ENCODE measurements around the gene LRRTM3.

LRRTM3 gene

DNA sequence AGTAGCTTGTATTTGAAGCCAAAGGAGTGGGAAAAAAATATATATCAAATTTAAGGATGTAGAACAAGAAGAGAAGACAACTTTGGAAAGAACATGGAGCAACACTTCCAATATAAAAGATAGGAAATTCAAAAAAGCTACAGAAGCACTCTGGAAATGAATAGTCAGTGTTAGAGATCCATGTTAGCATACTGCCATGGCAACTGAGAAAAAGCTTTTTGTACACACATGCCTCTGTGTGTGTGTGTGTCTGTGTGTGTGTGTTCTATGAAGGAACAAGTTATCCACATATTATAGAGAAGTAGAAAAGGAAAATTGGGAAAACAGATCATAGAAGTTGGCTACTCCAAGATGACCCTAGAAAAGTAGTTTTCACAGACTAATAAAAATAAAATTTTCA, 96.3 kb downstream of the LRRTM3 start:
- DNase-seq (ENCODE audit: low spot score): no peak

DNA sequence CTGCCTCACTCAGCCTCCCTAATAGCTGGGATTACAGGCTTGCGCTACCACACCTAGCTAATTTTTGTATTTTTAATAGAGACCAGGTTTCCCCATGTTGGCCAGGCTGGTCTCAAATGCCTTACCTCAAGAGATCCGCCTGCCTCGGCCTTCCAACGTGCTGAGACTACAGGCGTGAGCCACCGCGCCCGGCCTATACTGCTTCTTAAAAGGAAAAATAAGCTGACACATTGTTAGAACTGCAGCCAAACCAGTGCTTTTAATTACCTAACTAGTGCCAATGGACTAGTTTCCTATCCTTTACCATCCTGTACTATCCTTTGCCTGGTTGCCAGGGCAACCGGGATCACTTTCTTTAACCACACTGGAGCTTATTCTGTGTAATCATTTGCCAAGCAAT, 108.0 kb downstream of the LRRTM3 start:
- DNase-seq (ENCODE audit: low spot score): no peak

DNA sequence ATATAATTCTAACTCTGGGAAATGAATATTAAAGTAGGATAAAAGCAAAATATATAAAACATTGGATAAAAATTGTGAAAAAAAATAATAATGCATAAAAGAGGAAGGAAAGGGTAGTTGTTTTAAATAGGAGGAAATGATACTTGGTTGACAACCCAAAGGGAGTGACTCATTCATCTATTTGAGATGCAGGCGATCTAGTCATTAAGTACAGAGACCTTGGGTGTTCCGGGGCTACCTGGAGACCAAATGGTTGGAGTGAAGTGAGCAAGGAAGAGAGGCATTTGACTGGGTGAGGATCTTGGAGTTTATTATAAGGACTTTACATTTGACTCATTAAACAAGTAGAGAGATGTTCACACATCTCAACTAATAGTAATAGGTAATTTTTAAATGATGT, 111.0 kb downstream of the LRRTM3 start:
- no peak for DNase-seq (ENCODE audit: low spot score)

DNA sequence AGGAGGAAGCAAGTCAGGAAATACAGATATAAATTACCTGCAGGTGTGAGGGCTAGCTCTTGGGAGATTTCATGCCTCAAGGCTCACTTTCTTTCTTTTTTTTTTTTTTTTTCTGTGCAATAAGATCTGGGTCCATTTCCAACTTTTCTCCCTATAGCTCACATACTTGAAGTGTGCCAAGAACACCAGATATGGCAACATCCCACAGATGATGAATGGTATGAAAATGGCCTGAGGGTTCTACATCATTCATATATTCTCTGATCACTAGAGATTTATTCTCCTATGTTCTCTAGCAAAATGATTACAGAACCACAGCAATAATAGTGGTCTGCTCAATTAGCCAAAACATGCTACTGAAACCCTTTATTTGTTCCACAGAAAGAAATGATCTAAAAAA, 117.2 kb downstream of the LRRTM3 start:
- DNase-seq (ENCODE audit: low spot score): no peak

DNA sequence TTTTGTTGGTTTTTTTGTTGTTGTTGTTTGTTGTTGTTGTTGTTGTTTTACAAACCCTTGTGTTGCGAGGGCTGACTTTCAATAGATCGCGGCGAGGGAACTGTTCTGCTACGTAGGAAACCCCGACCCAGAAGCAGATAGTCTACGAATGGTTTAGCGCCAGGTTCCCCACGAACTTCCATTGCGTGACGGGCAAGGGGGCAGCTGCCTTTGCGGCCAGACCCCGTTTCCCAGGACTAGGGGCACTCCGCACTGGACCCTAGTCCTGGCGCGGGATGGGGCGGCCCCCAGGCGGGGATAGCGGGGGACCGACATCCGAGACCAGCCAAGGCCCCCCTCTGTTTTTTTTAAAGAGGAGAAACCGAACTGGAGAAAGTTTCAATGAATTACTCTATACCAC, 119.6 kb downstream of the LRRTM3 start:
- DNase-seq (ENCODE audit: low spot score): no peak

DNA sequence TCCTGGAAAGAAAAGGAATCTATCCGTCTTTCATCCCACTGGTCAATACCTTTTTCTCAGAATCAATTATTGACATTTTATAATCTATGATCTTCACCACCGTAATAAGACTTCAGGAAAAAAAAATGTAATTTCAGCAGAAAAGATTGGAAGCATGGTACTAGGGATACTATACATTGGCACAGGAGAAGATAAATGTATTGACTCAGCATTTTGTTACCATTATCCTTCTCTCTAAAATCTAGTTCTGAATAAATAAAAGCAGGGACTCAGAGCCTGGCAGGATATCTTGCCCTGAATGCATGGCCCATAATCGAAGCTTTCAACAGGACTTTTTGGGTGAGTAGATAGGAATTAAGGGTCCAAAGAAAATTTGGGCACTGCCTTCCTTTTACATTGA, 120.7 kb downstream of the LRRTM3 start:
- no peak for DNase-seq (ENCODE audit: low spot score)

DNA sequence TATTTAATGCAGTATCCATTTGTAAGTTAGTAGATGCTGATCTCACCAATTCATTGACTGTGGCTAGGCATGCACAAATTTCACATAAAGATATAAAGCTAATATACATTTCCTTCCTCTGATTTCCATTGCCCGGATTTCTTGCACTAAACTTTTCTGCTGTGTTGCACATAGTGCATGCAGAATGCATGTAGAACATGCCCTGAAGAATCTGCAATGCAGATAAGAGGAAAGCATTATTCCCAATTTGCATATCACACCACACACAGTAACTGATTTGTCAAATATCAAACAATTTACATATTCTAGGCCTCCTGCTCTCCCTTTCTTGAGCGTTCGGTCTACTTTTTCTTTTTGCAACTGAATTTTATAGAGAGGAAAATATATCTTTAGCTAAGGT, 124.2 kb downstream of the LRRTM3 start:
- DNase-seq (ENCODE audit: low spot score): no peak

DNA sequence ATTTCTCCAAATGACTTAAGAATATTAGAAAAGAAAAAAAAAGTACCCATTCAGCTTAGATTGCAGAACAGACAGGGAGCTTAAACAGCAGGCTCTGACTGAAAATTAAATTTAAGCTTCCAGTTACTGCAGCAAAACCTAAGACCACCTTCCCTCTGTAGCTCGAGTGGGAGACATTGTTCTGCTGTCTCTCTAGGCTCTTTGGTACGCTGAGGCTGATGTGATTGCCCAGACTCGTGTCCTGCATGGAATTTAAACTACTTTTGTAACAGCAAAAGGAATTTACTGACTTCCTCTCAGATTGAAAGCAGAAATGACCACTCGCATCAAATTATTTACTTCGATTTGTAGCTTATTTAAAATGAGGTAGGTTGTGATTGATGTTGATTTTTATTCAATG, 124.6 kb downstream of the LRRTM3 start:
- DNase-seq (ENCODE audit: low spot score): no peak

DNA sequence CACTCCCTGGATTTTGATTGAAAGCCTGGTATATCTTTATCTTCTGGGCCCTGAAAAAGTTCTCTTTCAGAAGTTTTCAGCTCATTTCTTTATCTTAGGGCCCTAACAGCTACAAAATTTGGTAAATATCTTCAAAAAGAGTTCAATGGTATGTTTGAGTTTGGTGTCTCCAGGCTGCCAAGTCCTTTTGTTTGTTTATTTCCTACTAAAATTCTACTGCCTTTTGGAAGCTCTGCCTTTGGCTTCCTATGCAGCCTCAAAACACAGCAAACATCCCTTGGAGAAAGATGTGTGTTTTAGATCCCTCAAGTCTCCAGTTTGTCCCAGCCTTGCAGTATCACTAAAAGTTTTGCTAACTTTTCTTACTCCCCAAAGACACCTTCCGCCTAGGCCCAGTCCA, 146.8 kb downstream of the LRRTM3 start:
- no peak for DNase-seq (ENCODE audit: low spot score)

DNA sequence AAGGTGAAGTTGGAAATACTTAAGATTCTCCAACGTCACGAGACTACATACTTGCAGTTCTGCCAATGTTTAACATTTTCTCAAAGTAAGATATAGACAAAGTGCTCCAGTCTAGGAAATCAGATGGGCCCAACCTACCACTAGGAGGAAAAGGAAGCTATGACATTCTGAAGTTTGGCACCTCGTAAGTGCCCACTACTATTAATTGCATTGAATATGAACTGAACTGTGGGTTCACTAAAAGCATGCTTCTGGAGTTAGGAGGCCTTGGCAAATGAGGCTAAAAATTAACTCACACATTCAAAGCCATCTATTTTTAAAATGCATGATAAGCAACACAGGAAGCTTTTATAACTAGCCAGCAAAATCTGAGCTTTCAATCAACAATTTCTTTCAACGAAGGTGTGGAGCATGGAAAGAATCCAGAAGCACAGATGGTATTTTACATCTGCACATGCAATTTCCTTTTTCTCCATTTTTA, 149.7 kb downstream of the LRRTM3 start:
- DNase-seq (ENCODE audit: low spot score): no peak

DNA sequence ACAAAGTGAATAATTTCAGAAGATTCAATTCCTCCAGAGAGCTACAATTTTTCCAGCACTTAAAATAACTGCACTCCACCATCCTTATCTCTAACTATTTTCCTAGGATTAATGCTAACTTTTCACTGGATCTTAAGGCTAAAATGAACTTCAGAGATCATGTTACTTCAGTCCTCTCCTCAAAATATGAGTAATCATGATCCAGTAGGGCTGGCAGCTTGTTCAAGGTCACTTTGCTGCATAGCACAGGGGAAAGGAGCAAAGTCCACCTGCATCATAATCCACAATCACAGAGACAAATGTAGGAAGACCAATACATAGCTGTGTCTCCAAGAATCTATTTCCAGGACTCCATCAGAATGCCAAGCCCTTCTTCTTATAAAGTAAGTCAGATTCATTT, 150.3 kb downstream of the LRRTM3 start:
- no peak for DNase-seq (ENCODE audit: low spot score)

DNA sequence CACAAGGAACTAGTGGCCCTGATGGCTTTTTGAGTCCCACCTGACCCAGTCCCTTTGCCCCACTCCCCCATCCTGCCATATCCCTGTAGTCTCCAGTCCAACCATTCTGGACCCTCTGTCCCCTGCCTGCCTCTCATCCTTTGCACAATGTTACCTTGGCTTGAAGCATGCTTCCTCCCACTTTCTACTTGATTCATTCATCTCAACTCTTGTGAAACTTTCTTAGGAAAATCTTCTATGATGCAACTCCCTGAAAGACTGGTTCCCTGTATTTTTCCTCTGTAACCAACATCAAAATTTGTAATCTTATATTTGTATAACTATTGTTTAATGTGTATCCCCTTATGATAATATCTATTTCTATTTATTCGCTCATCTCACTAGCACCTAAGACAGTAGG, 151.5 kb downstream of the LRRTM3 start:
- DNase-seq (ENCODE audit: low spot score): no peak

DNA sequence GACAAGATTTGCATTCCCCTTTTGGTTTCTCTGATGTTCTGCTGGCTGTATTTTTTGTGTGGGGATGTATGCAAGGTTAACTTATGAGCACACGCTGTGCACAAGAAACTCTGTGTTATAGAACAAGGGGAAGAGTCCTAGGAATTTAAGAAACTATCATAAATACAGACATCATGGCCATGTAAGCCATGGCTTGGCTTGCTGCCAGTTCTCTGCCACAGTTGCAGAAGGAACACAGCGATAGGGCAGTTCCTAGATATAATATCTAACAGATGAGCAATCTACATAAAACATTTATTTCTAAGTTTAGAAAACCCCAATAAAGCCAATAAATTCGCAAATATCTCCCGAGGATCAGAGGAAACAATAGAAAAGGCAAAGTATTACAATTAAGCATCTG, 153.3 kb downstream of the LRRTM3 start:
- no peak for DNase-seq (ENCODE audit: low spot score)

DNA sequence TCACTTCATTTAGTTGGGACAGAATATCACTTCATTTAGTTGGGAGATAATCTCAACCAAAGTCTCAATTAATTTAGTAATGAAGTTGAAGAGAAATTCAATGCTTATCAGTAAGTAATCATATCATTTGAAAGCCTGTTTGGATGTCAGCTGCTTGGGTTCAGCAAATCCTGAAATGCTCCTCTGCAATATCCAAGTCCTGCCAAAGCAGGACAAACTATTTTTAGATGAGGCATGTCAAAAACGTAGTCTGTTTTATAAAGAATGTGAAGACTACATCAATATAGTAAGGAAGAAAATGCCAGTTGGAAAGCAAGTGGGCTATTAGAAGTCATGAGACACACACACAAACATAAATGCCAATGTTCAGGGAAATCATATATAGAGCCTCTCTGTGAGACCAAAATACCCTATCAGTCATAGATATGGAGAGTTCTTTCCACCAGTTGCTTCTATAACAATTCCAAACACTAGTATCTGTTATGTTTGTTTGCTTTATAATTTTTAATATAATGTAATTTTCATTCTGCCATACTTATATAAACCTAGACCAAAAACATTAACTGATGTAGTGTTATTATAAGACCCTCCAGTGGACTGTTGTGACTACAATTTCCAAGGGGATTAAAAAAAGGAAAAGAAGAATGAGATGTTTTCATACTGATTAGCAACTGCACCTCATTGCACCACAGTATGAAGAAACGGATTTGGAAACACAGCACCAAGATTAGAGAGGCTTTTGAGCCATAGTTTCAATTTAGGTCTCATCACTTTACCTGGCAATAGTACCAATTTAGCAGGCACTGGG, 160.7 kb downstream of the LRRTM3 start:
- DNase-seq (ENCODE audit: low spot score): no peak

DNA sequence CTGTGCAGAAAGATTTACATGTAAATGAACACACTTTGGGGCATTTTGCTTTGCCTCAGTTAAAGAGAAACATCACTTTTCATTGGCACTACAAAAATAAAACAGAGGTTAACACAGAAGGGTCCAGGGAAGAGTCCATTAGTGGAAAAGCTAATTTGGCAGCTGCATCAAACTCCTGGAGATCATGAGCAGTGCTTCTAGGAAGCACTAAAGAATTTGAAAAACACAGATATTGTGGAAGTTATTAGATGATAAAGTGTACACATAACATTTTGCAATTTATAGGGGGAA, 161.2 kb downstream of the LRRTM3 start:
- no peak for DNase-seq (ENCODE audit: low spot score)

DNA sequence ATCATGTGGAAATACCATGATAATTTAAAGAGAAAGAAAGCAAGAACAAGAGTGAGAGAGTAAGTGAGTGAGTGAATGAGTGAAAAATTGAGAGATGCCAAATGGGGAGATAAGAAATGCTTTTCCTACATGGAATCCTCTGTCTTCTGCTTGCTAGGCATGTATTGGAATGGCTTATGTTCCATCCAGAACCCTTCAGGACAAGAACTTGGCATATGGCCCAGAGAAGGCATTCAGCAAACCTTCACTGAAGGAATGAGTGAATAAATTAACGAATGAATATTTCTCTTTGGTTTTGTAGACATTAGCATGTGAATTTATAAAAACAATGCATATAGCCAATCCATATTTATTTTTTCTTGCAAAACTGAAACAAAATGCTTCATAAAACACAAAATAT, 162.2 kb downstream of the LRRTM3 start:
- no peak for DNase-seq (ENCODE audit: low spot score)

DNA sequence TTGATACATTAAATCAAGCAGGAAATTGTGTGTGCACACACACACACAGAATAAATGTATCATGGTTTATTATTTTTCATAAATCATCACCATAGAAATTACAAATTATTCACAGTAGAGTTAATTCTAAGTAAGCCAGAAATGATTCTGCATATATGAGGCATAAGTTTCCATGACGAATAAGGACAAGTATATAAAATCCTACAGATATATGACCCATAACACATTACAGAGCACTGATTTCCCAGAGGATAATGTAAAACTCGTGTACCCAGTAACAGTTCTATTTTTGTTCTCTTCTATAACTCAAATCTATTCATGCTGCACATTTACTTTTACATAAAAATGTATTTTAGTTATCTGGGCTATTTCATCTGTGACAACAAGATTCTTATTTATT, 169.7 kb downstream of the LRRTM3 start:
- DNase-seq (ENCODE audit: low spot score): no peak

DNA sequence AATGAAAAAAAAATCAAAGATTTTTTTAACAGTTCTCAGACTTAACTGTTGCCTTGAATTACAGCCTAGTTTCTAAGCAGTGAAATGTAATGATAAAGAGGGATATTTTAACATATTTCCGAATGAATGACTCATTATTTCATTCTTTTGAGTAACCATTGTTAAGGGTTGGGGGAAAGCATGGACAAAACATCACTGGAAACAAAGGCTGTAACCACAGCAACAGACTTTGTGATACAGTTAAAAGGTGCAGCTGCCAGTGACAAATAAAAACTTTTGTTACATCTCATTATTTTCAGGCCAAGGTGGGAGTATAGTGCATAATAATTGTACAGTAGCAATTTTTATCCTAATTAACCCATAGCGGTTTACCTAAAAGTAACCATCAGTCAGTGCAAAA, 172.6 kb downstream of the LRRTM3 start:
- no peak for DNase-seq (ENCODE audit: low spot score)

DNA sequence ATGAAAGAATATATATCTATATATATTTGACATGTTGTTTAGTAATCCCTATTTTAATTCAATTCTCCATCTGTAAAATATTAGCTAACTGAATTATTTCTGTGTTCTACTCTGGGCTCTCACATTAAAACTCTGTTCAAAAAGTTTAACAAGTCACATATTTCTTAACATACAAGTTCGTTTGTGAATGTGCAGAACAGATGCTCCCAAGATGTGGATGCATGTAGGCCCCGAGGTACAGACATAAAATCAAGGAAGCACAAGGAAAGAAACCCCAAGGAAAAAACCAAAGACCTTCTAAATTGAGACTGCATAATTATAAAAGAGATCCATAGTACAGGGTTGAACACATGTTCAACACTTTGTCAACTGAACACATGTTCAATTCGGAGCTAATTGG, 175.1 kb downstream of the LRRTM3 start:
- no peak for DNase-seq (ENCODE audit: low spot score)

DNA sequence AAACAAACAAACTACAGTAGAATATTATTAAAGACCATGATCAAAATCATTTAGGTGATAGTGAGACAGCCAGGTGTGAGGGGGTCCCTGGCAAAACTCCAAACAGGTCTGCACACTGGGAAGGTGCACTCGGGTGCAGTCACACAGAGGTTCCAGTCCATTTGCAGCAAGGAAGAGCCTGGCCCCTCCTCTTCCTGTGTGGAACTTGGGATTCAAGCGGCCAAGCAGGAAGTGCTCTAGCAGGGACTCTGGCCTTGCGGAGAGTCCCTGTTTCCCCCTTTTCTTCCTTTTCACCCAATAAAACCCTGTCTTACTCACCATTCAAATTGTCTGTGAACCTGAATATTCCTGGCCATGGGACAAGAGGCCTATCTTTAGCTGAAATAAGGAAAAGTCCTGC, 181.8 kb downstream of the LRRTM3 start:
- DNase-seq (ENCODE audit: low spot score): no peak

DNA sequence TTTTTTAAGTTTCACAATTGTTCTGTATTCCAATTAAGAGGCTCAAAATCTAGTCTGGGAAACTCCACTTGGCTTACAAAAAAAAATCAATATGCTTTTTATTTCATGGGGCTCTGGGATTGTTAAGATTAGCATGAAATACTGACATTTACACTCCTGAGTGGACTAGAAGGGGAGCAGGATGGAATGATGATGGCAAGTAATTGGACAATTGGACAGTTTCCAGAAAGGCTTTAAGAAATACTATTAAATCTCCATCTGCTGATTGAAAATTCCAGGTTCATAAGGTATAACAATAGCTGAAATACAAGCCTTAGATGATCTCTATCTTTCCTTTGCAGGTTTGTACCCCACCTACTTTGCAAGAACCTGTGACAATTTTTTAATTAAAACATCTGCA, 184.4 kb downstream of the LRRTM3 start:
- DNase-seq (ENCODE audit: low spot score): no peak

DNA sequence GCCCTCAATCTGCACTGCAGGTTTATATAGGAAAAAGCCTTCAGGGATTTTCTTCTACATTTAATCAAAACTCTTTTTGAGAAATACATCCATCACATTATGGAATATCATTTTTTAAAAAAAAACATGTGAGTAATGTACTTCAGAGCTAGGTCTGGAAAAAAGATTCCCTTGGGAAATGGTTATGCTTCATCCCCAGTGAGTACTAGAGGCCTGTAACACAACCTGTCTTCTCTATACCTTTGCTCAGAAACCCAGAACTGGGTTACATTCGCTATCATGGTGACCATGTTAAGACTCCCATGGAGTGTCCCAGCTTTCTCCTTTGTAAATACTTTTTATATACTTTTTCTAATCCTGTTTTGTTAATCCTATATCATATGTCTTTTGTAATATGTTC, 186.9 kb downstream of the LRRTM3 start:
- DNase-seq (ENCODE audit: low spot score): no peak

DNA sequence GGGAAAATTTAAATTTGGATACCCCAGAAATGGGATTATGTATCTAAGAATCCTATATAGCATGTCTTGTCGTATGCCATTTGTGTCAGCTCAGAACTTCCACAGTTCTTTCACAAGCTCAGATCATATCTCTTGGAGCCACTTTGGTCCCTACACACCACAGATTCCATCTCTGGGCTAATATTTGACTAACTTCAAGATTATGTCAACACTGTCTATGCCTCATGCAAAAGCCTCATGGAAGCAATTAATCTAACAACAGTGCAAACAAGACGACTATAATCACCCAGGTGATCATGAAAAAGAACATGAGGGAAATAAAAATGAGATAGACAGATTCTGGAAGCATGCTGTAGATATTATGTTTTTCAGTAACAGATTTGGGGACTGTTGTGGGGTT, 189.1 kb downstream of the LRRTM3 start:
- DNase-seq (ENCODE audit: low spot score): no peak

DNA sequence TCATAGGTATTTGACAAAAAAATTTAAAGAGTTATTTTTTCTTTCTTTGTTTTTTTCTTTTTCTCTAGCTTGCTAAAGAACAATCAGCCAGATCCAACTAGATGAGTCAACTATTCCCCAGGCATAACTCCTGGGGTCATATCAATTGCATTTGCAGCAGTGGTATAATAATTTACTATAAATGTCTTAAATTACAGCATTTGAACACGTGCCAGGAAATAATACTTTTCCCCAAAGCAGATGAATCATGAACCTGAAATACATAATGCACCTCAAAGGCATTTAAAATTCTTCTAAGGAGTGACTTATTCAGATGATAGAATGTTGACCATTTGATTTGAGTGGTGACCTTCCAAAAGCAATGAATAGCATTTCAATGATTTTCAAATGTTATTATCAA, 190.1 kb downstream of the LRRTM3 start:
- DNase-seq (ENCODE audit: low spot score): no peak

DNA sequence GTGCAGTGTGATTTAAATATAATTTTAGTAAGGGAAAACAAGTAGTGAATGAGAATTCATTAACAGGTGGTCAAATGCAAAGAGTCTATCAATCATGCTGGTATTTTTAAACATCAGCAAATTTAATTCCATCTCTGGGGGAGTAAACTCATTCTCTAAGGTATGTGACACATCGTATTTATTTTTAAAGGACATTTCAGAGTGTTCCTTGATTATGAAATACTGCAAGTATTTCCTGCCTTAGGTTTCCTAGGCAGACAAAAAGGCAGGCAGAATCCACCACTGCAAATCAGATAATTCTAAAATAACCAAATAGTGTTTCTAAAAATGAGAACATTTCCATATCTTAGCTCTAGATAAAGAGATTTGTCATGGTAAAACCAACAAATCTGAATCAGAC, 193.8 kb downstream of the LRRTM3 start:
- DNase-seq (ENCODE audit: low spot score): no peak

All from AG08395 (cell line).